Measurements from ENCODE around the gene TRAPPC3.
A peak's percentile ranks its signal among the peaks of the same experiment; 100 is the strongest.

TRAPPC3 gene

GRCh38 chr1:36092166-36092797 is 57.0 kb downstream of the TRAPPC3 start:
- peaks cover 28% of the 10 kb centered on the region for H4K20me1 ChIP-seq (ENCODE audit: insufficient read depth, low read length)
- TF ChIP-seq EZH2 (IDR thresholded peaks at IDR 0.05; ENCODE audit: borderline replicate concordance, low read depth, low read length, severe bottlenecking) = no peak
- no peak for TF ChIP-seq CTCF (IDR thresholded peaks at IDR 0.05; ENCODE audit: borderline replicate concordance, extremely low read depth, low read length, poor library complexity, severe bottlenecking)
- H3K27me3 ChIP-seq (ENCODE audit: insufficient read depth, low read length, poor library complexity) = no peaks in the 10 kb centered on the region
- no peak overlapping the region for H3K4me3 ChIP-seq (ENCODE audit: low read depth in 1 of 2, low read length in 2 of 2)
- H3K27ac ChIP-seq (ENCODE audit: low read length) = no peak overlapping the region
- no peak overlapping the region for H3K9ac ChIP-seq (ENCODE audit: low read depth, low read length)
- H2AFZ ChIP-seq (ENCODE audit: low read depth, low read length) = no peak overlapping the region
- no peaks in the 10 kb centered on the region for H3K9me3 ChIP-seq (ENCODE audit: insufficient read depth, low read length, severe bottlenecking)
- DNase-seq (no peak), ATAC-seq (ENCODE audit: insufficient read depth, low read depth) (no peak)
- peaks cover 37% of the 10 kb centered on the region for H3K4me1 ChIP-seq (ENCODE audit: insufficient read depth, low read length)
- no peak overlapping the region for H3K4me2 ChIP-seq (ENCODE audit: insufficient read depth, low read length)
- H3K79me2 ChIP-seq (ENCODE audit: insufficient read depth, low read length) = peaks cover 40% of the 10 kb centered on the region
- H3K36me3 ChIP-seq (ENCODE audit: insufficient read depth, low read length) = peaks cover 51% of the 10 kb centered on the region

- Histone ChIP-seq H2AFZ (ENCODE audit: low read depth, low read length) (no peak overlapping the region), H3K9me3 (ENCODE audit: insufficient read depth, low read length, severe bottlenecking) (no peaks in the 10 kb centered on the region), H3K4me3 (ENCODE audit: low read depth in 1 of 2, low read length in 2 of 2) (no peak overlapping the region), H4K20me1 (ENCODE audit: insufficient read depth, low read length) (peaks cover 27% of the 10 kb centered on the region), H3K79me2 (ENCODE audit: insufficient read depth, low read length) (peaks cover 40% of the 10 kb centered on the region), H3K4me2 (ENCODE audit: insufficient read depth, low read length) (no peak overlapping the region), H3K4me1 (ENCODE audit: insufficient read depth, low read length) (peaks cover 37% of the 10 kb centered on the region), H3K9ac (ENCODE audit: low read depth, low read length) (no peak overlapping the region), H3K27me3 (ENCODE audit: insufficient read depth, low read length, poor library complexity) (no peaks in the 10 kb centered on the region), H3K27ac (ENCODE audit: low read length) (no peak overlapping the region), H3K36me3 (ENCODE audit: insufficient read depth, low read length) (peaks cover 51% of the 10 kb centered on the region)
- TF ChIP-seq CTCF (IDR thresholded peaks at IDR 0.05; ENCODE audit: borderline replicate concordance, extremely low read depth, low read length, poor library complexity, severe bottlenecking) = no peak
- TF ChIP-seq EZH2 (IDR thresholded peaks at IDR 0.05; ENCODE audit: borderline replicate concordance, low read depth, low read length, severe bottlenecking) = no peak
- ATAC-seq (ENCODE audit: insufficient read depth, low read depth) = no peak
- DNase-seq = no peak
Measured at GRCh38 chr1:36091698-36092097, 57.6 kb downstream of the TRAPPC3 start.

GRCh38 chr1:36091141-36091540 is 58.1 kb downstream of the TRAPPC3 start:
- no peak overlapping the region for H3K9ac ChIP-seq (ENCODE audit: low read depth, low read length)
- peak overlapping the region; percentile 38; the same call in 1 of the 2 replicates for H3K4me2 ChIP-seq (ENCODE audit: insufficient read depth, low read length)
- H3K27ac ChIP-seq (ENCODE audit: low read length) = no peak overlapping the region
- H4K20me1 ChIP-seq (ENCODE audit: insufficient read depth, low read length) = peaks cover 25% of the 10 kb centered on the region
- peaks cover 51% of the 10 kb centered on the region for H3K36me3 ChIP-seq (ENCODE audit: insufficient read depth, low read length)
- peaks cover 40% of the 10 kb centered on the region for H3K79me2 ChIP-seq (ENCODE audit: insufficient read depth, low read length)
- H3K27me3 ChIP-seq (ENCODE audit: insufficient read depth, low read length, poor library complexity) = no peaks in the 10 kb centered on the region
- H2AFZ ChIP-seq (ENCODE audit: low read depth, low read length) = no peak overlapping the region
- no peak for DNase-seq
- TF ChIP-seq CTCF (IDR thresholded peaks at IDR 0.05; ENCODE audit: borderline replicate concordance, extremely low read depth, low read length, poor library complexity, severe bottlenecking) = no peak
- no peak for TF ChIP-seq EZH2 (IDR thresholded peaks at IDR 0.05; ENCODE audit: borderline replicate concordance, low read depth, low read length, severe bottlenecking)
- no peak for ATAC-seq (ENCODE audit: insufficient read depth, low read depth)
- H3K4me1 ChIP-seq (ENCODE audit: insufficient read depth, low read length) = peaks cover 37% of the 10 kb centered on the region
- H3K4me3 ChIP-seq (ENCODE audit: low read depth in 1 of 2, low read length in 2 of 2) = no peak overlapping the region
- H3K9me3 ChIP-seq (ENCODE audit: insufficient read depth, low read length, severe bottlenecking) = no peaks in the 10 kb centered on the region
